HepG2 (cell line): ENCODE data around the gene IRAK2. TPM values are rescaled to one million over a fixed set of nuclear protein-coding genes. Genes with fewer than 3 reads are reported as not detected.
A peak's percentile ranks its signal among the peaks of the same experiment; 100 is the strongest.

ENCODE experiments used
- CHCHD3 ChIP-seq: sonication (generic); formaldehyde crosslinking; IDR thresholded peaks from 2 replicates; pipeline ENCODE4 v1.8.0; 2022; ENCODE audit warnings: mild to moderate bottlenecking, missing genetic modification reagents, moderate library complexity
- CHD2 ChIP-seq: IDR thresholded peaks from 2 replicates; pipeline ENCODE4 v1.6.1; 2011; ENCODE audit warnings: low read depth, low read length, improper control_type of control experiment
- JARID2 ChIP-seq: sonication (generic); formaldehyde crosslinking; IDR thresholded peaks from 2 replicates; pipeline ENCODE4 v1.8.1; 2023; ENCODE audit warnings: missing genetic modification reagents, inconsistent platforms; ENCODE audit not compliant: insufficient replicate concordance
- NFE2L2 ChIP-seq: fragments of 150-350 bp; IDR thresholded peaks from 2 replicates; pipeline ENCODE4 v1.6.1; 2014; ENCODE audit warnings: low read length
- SNAPC5 ChIP-seq: sonication (generic); formaldehyde crosslinking; IDR thresholded peaks from 2 replicates; pipeline ENCODE4 v1.8.1; 2023; ENCODE audit warnings: mild to moderate bottlenecking, missing genetic modification reagents, borderline replicate concordance
- YEATS2 ChIP-seq: sonication (generic); formaldehyde crosslinking; IDR thresholded peaks from 2 replicates; pipeline ENCODE4 v1.4.0; 2020; ENCODE audit warnings: missing genetic modification reagents, borderline replicate concordance
- ZNF138 ChIP-seq: sonication (generic); formaldehyde crosslinking; IDR thresholded peaks from 2 replicates; pipeline ENCODE4 v1.5.0; 2020; ENCODE audit warnings: mild to moderate bottlenecking, low read depth, missing genetic modification reagents
- ZNF142 ChIP-seq: sonication (generic); formaldehyde crosslinking; IDR thresholded peaks from 2 replicates; pipeline ENCODE4 v1.4.0; 2020; ENCODE audit warnings: missing genetic modification reagents
- ZNF333 ChIP-seq: sonication (generic); formaldehyde crosslinking; IDR thresholded peaks from 2 replicates; pipeline ENCODE4 v1.4.0; 2020; ENCODE audit warnings: mild to moderate bottlenecking, missing genetic modification reagents, borderline replicate concordance
- ZNF468 ChIP-seq: sonication (generic); formaldehyde crosslinking; IDR thresholded peaks from 2 replicates; pipeline ENCODE4 v1.8.0; 2022; ENCODE audit warnings: mild to moderate bottlenecking, moderate library complexity, missing genetic modification reagents
- ZNF503 ChIP-seq: sonication (generic); formaldehyde crosslinking; IDR thresholded peaks from 2 replicates; pipeline ENCODE4 v1.4.0; 2020; ENCODE audit warnings: missing genetic modification reagents
- ZNF580 ChIP-seq: IDR thresholded peaks from 2 replicates; pipeline ENCODE4 v1.6.1; 2016; ENCODE audit warnings: low read depth, borderline replicate concordance
- ZNF609 ChIP-seq: sonication (generic); formaldehyde crosslinking; IDR thresholded peaks from 2 replicates; pipeline ENCODE4 v1.4.0; 2020; ENCODE audit warnings: mild to moderate bottlenecking, missing genetic modification reagents, borderline replicate concordance
- ZNF619 ChIP-seq: sonication (generic); formaldehyde crosslinking; IDR thresholded peaks from 2 replicates; pipeline ENCODE4 v1.4.0; 2020; ENCODE audit warnings: mild to moderate bottlenecking, missing genetic modification reagents
- ZNF816 ChIP-seq: sonication (generic); formaldehyde crosslinking; IDR thresholded peaks from 2 replicates; pipeline ENCODE4 v1.8.0; 2022; ENCODE audit warnings: missing genetic modification reagents, mild to moderate bottlenecking, borderline replicate concordance
- polyA plus RNA-seq, 8 experiments: library from polyadenylated mRNA; depleted of rRNA in 3 of 8; stranded (reverse) in 7 of 8; unstranded in 1 of 8; fragments of >200 nt; fragmentation: Illumina TruSeq in 4 of 8; extraction: Trizol in 4 of 8; gene quantifications; 2 replicates each; pipeline versions ENCODE4 v1.2.1 to v1.2.3, GENCODE V29; 2011 to 2016; ENCODE audit warnings: low read depth in 4 of 8, missing spikeins in 1 of 8, mixed read lengths in 1 of 8; ENCODE audit not compliant: insufficient read depth in 1 of 8
- total RNA-seq, 5 experiments: library from RNA; depleted of rRNA; stranded (reverse); fragments of >200 nt; fragmentation: Illumina TruSeq; extraction: Trizol; gene quantifications; 2 replicates each; pipeline ENCODE4 v1.2.3, GENCODE V29; 2016; ENCODE audit warnings: low read depth in 1 of 5

IRAK2 gene
- total and polyA plus RNA-seq, 2 of the 13 experiments (the other 11 are each of a cell fraction or from before 2014, with no cell fraction given), result 13.1 to 23.3 TPM

GRCh38 chr3:10115326-10116137, 49.2 kb upstream of the IRAK2 start, which contains the start of gene BRK1 (continued):
- TF ChIP-seq ZNF816 (CRISPR knock-in tag) (no peak), CHD2 (no peak), ZNF619 (CRISPR knock-in tag) (peak; percentile 81; the same call in 1 of the 2 replicates), SNAPC5 (no peak), ZNF468 (CRISPR knock-in tag) (no peak), ZNF609 (CRISPR knock-in tag) (peak; percentile 37; the same call in 1 of the 2 replicates), ZNF138 (0 out of 2 replicates have a peak, but pooled peaks have one; percentile 66), CHCHD3 (CRISPR knock-in tag) (no peak), ZNF333 (CRISPR knock-in tag) (no peak), NFE2L2 (no peak), ZNF503 (CRISPR knock-in tag) (no peak), YEATS2 (CRISPR knock-in tag) (peak; percentile 81; the same call in 1 of the 2 replicates), JARID2 (no peak), ZNF580 (CRISPR knock-in tag) (peak; percentile 65; the same call in 1 of the 2 replicates), ZNF142 (CRISPR knock-in tag) (peak; percentile 90)
